DOHH2 (cell line): Measurements from ENCODE around the gene KIF20B.

Source experiments
- H3F3A ChIP-seq: fragments of 200-600 bp; sonication (generic), shearing (Covaris generic); 2 replicates; pipeline ENCODE4 v1.6.0; 2016; ENCODE audit warnings: antibody characterized with exemption, mild to moderate bottlenecking; ENCODE audit not compliant: control insufficient read depth, insufficient read depth
- H3K27ac ChIP-seq: fragments of 200-600 bp; sonication (generic); 2 replicates; pipeline ENCODE4 v1.5.1; 2014; ENCODE audit warnings: low read depth, mild to moderate bottlenecking, low read length, moderate library complexity
- H3K27me3 ChIP-seq: fragments of 200-600 bp; sonication (generic); 2 replicates; pipeline ENCODE4 v1.6.1; 2014; ENCODE audit warnings: mild to moderate bottlenecking, low read length, mixed read lengths; ENCODE audit not compliant: control insufficient read depth
- H3K36me3 ChIP-seq: fragments of 200-600 bp; sonication (generic); 2 replicates; pipeline ENCODE4 v1.6.1; 2014; ENCODE audit warnings: mild to moderate bottlenecking, low read length, moderate library complexity, mixed read lengths; ENCODE audit not compliant: control insufficient read depth
- H3K4me1 ChIP-seq: fragments of 200-600 bp; sonication (generic); 2 replicates; pipeline ENCODE4 v1.6.1; 2014; ENCODE audit warnings: mild to moderate bottlenecking, low read length, mixed read lengths; ENCODE audit not compliant: control insufficient read depth
- H3K4me2 ChIP-seq: fragments of 200-600 bp; sonication (generic); 2 replicates; pipeline ENCODE4 v1.6.0; 2014; ENCODE audit warnings: mild to moderate bottlenecking, low read length, moderate library complexity
- H3K4me3 ChIP-seq: fragments of 200-600 bp; sonication (generic); 2 replicates; pipeline ENCODE4 v1.5.1; 2014; ENCODE audit warnings: mild to moderate bottlenecking, low read length, mixed read lengths
- H3K79me2 ChIP-seq: fragments of 200-600 bp; sonication (generic); 2 replicates; pipeline ENCODE4 v1.6.1; 2014; ENCODE audit warnings: mild to moderate bottlenecking, low read length, mixed read lengths; ENCODE audit not compliant: control insufficient read depth
- H3K9me2 ChIP-seq: fragments of 200-600 bp; sonication (generic); replicated peaks from 2 replicates; pipeline ENCODE4 v1.6.1; 2014; ENCODE audit warnings: mild to moderate bottlenecking, low read length, mixed read lengths; ENCODE audit not compliant: control insufficient read depth
- H3K9me3 ChIP-seq: fragments of 200-600 bp; sonication (generic); 2 replicates; pipeline ENCODE4 v1.6.1; 2014; ENCODE audit warnings: antibody characterized with exemption, low read length, mixed read lengths; ENCODE audit not compliant: control insufficient read depth, insufficient read depth
- H4K20me1 ChIP-seq: fragments of 200-600 bp; sonication (generic); 2 replicates; pipeline ENCODE4 v1.6.0; 2014; ENCODE audit warnings: low read depth, mild to moderate bottlenecking, antibody characterized with exemption, low read length, moderate library complexity; ENCODE audit not compliant: control insufficient read depth, insufficient read depth
- EZH2phosphoT487 ChIP-seq: fragments of 200-600 bp; sonication (generic); IDR thresholded peaks from 2 replicates; pipeline ENCODE4 v1.6.1; 2017; ENCODE audit warnings: borderline replicate concordance, mild to moderate bottlenecking, antibody characterized with exemption, low read length, moderate library complexity, mixed read lengths
- TF ChIP-seq, protein P1 (sequence below): fragments of 200-600 bp; sonication (generic); IDR thresholded peaks from one replicate; pipeline ENCODE4 v1.5.1; 2014; ENCODE audit warnings: antibody characterized with exemption, mild to moderate bottlenecking, low read depth, low read length; ENCODE audit not compliant: poor library complexity, severe bottlenecking

Gene KIF20B

DNA sequence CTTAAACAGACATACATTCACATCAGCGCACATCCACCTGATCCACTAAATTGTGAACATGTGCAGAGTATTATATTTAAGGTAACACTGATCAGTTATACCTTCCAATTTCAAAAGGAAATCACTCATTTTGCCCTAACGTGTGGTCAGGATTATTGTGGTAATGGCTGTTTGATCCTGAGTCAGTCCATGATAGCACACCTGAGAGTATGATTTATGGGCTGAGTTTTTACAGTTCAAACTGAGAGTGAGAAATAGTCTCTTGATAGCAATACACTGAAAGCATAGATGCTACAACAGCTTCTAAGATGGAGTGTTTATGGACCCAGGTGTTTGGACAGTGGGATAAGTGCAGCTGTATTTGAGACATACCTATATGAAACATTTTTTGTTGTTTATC, 96.7 kb downstream of the KIF20B start:
- Histone ChIP-seq H3K4me3 (no peak overlapping the region), H3K4me1 (no peaks in the 10 kb centered on the region), H3K9me3 (no peaks in the 10 kb centered on the region), H3K4me2 (no peak overlapping the region), H3F3A (no peaks in the 10 kb centered on the region), H4K20me1 (no peaks in the 10 kb centered on the region), H3K79me2 (no peaks in the 10 kb centered on the region), H3K36me3 (no peaks in the 10 kb centered on the region), H3K27me3 (0 out of 2 replicates have a peak, but pooled peaks cover 7% of the 10 kb centered on the region), H3K9me2 (no peaks in the 10 kb centered on the region), H3K27ac (no peak overlapping the region)
- TF ChIP-seq EZH2phosphoT487 = no peak
- TF ChIP-seq, protein P1, sequence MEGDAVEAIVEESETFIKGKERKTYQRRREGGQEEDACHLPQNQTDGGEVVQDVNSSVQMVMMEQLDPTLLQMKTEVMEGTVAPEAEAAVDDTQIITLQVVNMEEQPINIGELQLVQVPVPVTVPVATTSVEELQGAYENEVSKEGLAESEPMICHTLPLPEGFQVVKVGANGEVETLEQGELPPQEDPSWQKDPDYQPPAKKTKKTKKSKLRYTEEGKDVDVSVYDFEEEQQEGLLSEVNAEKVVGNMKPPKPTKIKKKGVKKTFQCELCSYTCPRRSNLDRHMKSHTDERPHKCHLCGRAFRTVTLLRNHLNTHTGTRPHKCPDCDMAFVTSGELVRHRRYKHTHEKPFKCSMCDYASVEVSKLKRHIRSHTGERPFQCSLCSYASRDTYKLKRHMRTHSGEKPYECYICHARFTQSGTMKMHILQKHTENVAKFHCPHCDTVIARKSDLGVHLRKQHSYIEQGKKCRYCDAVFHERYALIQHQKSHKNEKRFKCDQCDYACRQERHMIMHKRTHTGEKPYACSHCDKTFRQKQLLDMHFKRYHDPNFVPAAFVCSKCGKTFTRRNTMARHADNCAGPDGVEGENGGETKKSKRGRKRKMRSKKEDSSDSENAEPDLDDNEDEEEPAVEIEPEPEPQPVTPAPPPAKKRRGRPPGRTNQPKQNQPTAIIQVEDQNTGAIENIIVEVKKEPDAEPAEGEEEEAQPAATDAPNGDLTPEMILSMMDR = no peak

DNA sequence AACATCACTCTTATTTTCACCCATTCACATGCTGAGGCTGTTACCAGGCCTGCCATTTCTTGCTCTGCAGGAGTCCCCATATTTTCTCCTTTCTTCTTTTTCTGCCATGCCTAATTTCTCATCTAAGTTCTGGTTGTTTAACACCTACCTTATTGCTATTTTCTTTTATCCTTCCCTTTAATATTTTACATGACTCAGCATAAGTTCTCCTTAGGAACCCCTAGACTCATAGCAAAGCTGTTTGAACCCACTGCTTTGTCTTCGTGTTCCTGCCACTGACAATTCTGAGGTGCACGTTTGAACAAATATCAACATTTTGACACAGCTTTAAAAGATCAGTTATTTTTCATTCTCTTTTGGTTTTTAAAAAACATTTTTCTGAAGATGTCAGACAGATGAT, 98.2 kb downstream of the KIF20B start:
- Histone ChIP-seq H4K20me1 (no peaks in the 10 kb centered on the region), H3K4me1 (no peaks in the 10 kb centered on the region), H3K9me2 (no peaks in the 10 kb centered on the region), H3F3A (no peaks in the 10 kb centered on the region), H3K27ac (no peak overlapping the region), H3K79me2 (no peaks in the 10 kb centered on the region), H3K4me3 (no peak overlapping the region), H3K36me3 (no peaks in the 10 kb centered on the region), H3K27me3 (0 out of 2 replicates have a peak, but pooled peaks cover 7% of the 10 kb centered on the region), H3K4me2 (no peak overlapping the region), H3K9me3 (no peaks in the 10 kb centered on the region)
- TF ChIP-seq, protein P1 = no peak

DNA sequence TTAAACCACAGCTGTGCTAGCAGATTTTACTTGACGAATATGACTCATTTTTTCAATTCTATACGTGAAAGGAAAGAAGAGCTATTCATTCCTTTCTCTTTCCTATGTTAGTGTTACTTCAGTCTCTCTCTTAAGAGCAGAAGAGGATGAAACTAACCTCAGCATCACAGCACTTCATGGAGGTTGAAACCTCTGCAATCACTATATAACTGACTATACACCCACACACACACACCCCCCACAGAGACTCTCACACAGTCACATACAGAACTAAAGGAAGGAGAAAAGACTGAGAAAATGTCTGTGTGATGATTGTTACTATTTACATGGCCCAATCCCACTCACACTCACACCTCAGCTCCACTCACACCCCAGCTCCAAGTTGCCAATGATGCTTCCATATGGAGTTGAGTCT, 104.2 kb downstream of the KIF20B start:
- H3F3A ChIP-seq = no peaks in the 10 kb centered on the region
- no peaks in the 10 kb centered on the region for H3K4me1 ChIP-seq
- TF ChIP-seq, protein P1 = no peak
- no peak for TF ChIP-seq EZH2phosphoT487
- no peak overlapping the region for H3K4me2 ChIP-seq
- H3K27me3 ChIP-seq = no peaks in the 10 kb centered on the region
- no peaks in the 10 kb centered on the region for H3K36me3 ChIP-seq
- H4K20me1 ChIP-seq = no peaks in the 10 kb centered on the region
- H3K79me2 ChIP-seq = no peaks in the 10 kb centered on the region
- H3K4me3 ChIP-seq = no peak overlapping the region
- no peaks in the 10 kb centered on the region for H3K9me3 ChIP-seq
- no peak overlapping the region for H3K27ac ChIP-seq
- H3K9me2 ChIP-seq = no peaks in the 10 kb centered on the region

DNA sequence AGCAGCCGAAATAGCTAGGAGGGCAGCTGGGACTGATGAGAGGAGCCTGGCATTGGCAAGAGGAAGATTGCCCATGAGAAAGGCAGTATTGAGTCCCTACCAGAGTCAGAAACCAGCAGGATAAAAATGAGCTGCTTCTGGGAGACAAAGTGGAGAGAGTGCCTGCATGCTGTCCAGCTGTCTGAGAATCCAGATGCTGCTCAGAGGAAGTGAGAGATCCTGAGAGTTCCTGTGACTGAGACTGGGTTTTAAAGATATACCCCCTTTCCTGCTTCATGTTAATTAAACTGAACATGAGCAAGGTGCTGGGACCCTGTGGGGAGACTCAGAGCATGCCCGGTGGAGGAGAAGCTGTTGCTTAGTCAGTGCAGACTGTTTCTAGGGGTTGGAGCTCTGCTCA, 107.5 kb downstream of the KIF20B start:
- H3K4me1 ChIP-seq = no peaks in the 10 kb centered on the region
- TF ChIP-seq EZH2phosphoT487 = no peak
- TF ChIP-seq, protein P1 = no peak
- H3K4me3 ChIP-seq = no peak overlapping the region

More for the DNA sequence above, 107.5 kb downstream of the KIF20B start:
- Histone ChIP-seq H3K27ac (no peak overlapping the region), H3K27me3 (no peaks in the 10 kb centered on the region), H3F3A (no peaks in the 10 kb centered on the region), H4K20me1 (no peaks in the 10 kb centered on the region), H3K9me2 (no peaks in the 10 kb centered on the region), H3K9me3 (no peaks in the 10 kb centered on the region), H3K36me3 (no peaks in the 10 kb centered on the region), H3K4me2 (no peak overlapping the region), H3K79me2 (no peaks in the 10 kb centered on the region)
